GM12874 (cell line): Measurements from ENCODE around the gene ABLIM2.

Experiments
- CTCF ChIP-seq: IDR thresholded peaks from 2 replicates; pipeline ENCODE4 v1.5.1; 2011; ENCODE audit warnings: low read depth, mild to moderate bottlenecking, control low read depth, low read length, moderate library complexity; ENCODE audit not compliant: insufficient read depth

Gene ABLIM2

GRCh38 chr4:8152865-8153257 is 5.8 kb downstream of the ABLIM2 start:
- TF ChIP-seq CTCF, result no peak

- no peak for TF ChIP-seq CTCF
Observed at GRCh38 chr4:8152090-8152864, 6.3 kb downstream of the ABLIM2 start.

- no peak for TF ChIP-seq CTCF
Observed at GRCh38 chr4:8151165-8151650, 7.4 kb downstream of the ABLIM2 start.

- no peak for TF ChIP-seq CTCF
Observed at GRCh38 chr4:8150152-8151090, 8.2 kb downstream of the ABLIM2 start.

- no peak for TF ChIP-seq CTCF
Observed at GRCh38 chr4:8149664-8150063, 8.9 kb downstream of the ABLIM2 start.

- no peak for TF ChIP-seq CTCF
Observed at GRCh38 chr4:8148785-8149435, 9.7 kb downstream of the ABLIM2 start.

GRCh38 chr4:8148159-8148558 is 10.5 kb downstream of the ABLIM2 start:
- TF ChIP-seq CTCF, result no peak
